NCI-H1417 treated with DMSO at 0.1 percent for 48 hours (cell line): ENCODE results near the gene OR56A3.

Experiments
- DNase-seq: peaks from one replicate; lab custom pipeline; 2025; lab: John Stamatoyannopoulos, UW

OR56A3 gene

DNA sequence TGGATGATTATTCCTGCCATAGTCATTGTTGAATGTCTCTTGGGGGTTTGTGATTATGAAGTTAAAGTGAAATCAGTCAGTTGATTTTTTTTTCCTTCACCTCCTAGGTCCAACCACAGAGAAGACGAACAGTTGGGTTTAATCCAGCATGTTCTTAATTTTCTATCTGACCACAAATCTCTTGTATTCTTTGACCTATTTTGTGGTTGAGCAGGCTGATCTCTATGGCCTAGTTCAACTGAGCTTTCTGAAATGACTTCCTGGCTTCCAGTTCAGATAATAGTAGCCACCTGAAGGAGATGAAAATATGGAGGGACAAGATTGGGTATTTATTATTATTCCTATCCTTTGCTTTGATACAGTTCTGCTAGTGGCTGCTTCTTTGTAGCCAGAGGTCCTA lies 31.5 kb downstream of the OR56A3 start:
- DNase-seq: no peak

DNA sequence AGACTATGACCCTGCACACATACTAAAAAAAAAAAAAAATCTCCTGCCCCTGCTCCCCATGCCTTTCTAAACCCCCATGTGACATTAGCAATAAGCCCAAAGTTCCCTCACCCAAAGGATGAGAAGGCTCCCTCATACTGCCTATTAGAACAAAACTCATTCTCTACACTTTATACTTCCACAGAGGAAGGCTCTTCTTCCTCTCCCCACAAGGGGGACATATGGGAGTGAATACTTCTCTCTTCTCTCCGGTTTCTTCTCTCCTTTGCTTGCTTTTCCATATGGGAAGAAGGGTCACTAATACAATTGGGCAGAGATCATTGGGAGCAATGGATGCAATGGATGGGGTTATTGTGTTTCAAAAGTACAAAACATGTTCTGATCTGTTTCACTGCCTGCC lies 41.4 kb downstream of the OR56A3 start:
- no peak for DNase-seq

DNA sequence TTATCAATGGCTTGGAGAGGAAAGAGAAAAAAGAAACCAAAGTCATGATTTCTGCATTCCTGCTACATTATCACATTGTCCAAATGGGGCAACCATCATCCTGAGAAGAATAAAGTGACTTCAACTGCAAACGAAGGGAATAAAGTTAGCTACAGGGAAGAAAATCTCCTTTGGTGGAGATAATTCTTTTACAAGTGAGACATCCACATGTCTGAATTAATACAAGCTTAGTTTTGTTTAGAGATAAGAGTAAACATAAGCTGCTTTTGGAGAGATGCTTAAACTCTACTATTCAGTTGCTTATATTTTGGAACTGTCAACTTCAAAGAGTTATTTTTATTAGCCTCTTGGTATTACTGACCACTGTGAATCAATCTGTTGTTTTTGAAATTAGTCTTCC lies 44.8 kb downstream of the OR56A3 start, which contains the start of gene OR52L1:
Gene OR52L1 (minus strand): TSS at position 101 of the 400 bp plus-strand sequence. CDS start 55 bp downstream, at position 46.
- no peak for DNase-seq

DNA sequence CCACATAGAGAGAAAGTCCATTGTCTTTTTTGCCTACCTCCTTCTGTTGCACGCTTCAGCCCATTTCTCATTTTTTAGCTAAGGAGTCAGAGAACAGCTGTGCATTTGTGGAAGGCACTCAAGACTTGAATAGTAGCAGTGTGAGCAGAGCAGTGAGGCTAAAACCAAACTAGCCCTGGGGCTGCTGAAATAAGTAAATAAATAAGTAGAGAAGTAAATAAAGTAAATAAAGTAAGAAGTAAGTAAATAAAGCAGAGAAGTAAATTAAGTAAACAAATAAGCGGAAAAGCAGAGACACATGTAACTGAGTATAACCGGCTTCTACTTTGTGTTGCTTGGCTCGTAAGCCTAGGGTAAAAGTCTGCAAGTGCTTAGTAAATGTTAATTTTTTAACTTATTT lies 47.2 kb downstream of the OR56A3 start:
- no peak for DNase-seq

DNA sequence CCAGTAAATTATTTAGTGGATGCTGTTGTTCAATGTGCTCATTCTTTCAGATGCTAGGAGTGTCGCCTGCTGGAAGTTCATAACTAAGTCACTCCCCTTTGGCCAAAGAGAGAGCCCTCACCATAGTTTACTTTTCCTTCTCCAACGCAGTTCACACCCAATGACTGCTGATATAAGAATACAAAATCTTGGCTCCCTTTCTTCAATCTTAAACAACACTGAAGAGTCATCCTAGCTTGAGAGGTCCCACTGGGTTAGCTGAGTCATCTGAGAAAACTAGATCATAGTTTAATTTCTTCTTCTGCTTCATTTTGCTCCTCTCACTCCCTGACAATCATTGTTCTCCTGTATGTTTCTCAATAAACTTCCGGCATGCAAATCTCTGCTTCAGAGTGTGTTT lies 50.1 kb downstream of the OR56A3 start:
- DNase-seq: no peak

DNA sequence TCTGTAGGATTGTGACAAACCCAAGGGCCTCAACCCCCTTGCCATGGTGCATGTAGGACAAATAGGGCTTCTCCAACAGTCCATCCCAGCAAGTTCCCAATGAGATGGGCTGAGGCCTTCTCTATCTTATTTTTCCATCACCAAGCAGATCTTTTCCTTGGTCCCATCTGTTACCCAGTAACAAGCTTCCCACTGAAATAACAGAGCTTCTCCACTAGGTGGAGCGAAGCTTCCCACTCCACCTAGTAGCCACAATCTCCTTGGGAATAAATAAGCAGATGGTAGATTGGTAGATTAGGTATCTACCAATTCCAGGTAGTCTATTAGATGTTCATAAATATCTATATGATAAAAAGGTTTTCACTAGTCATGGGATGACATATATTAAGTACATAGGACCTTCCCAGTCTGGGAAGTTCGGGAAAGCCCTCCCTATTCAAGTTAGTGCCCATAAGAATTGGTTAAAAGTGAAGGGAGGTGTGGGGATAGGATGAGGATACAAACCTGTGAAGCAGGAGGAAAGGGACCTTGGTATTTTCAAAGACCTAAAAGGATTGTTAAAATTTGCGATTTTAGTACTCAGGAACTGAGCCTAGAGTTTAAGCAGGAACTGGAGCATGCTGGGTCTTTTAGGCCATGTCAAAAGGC lies 50.7 kb downstream of the OR56A3 start:
- no peak for DNase-seq

DNA sequence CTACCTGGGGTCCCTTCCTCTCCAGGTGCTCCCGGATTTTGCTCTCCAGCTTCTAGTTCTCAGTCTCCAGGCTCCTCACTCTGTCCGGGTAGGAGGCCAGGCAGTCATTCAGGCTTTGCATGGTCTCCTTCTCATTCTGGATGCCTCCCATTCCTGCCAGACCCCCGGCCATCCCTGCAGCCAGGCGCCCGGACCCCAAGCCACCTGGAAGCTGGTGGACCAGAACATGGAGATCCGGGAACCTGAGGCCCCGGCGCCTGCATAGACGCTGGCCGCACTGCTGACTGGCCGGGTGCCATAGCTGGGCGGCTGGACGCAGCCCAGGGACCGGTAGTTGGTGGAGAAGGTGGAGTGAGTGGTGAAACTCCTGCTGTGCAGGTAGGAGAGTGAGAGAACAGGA lies 52.7 kb downstream of the OR56A3 start:
- no peak for DNase-seq
